ENCODE results near the gene TAF1L. TPM values are rescaled to one million over a fixed set of nuclear protein-coding genes. Genes with fewer than 3 reads are reported as not detected.

The TAF1L gene
- total and polyA plus RNA-seq, 2 donors (not counting 1 experiment from before 2014, with no cell fraction given), result not detected

GRCh38 chr9:32596936-32597335 lies 38.5 kb downstream of the TAF1L start:
- H3K27ac ChIP-seq (ENCODE audit: low read length in 2 of 2), result no peak overlapping the region

More at GRCh38 chr9:32596936-32597335, 38.5 kb downstream of the TAF1L start:
- Mint-ChIP-seq H3K9me3 (ENCODE audit: insufficient read depth) (no peaks in the 10 kb centered on the region), H3K27me3 (peaks cover 21% of the 10 kb centered on the region), H3K4me1 (peaks cover 9% of the 10 kb centered on the region), H3K4me3 (no peak overlapping the region), H3K27ac (no peak overlapping the region)
- POLR2A ChIA-PET, result no interaction called here
- H2AFZ ChIP-seq (ENCODE audit: insufficient read depth, low read depth, low read length, poor library complexity, severe bottlenecking), result no peak overlapping the region
- no peaks in the 10 kb centered on the region for H4K20me1 ChIP-seq (ENCODE audit: control insufficient read depth, insufficient read depth, low read length, poor library complexity, severe bottlenecking)
- H3K9me3 ChIP-seq (ENCODE audit: control extremely low read depth in 1 of 3, control insufficient read depth in 2 of 3, insufficient read depth in 1 of 3, low read length in 2 of 3), result no peaks in the 10 kb centered on the region
- H3K27me3 ChIP-seq (replicated peaks in 1 of 4; ENCODE audit: control extremely low read depth in 1 of 4, control insufficient read depth in 3 of 4, insufficient read depth in 4 of 4, low read length in 3 of 4), result peaks cover 0 to 3% (median 0%) of the 10 kb centered on the region in 4 experiments
- H3K4me2 ChIP-seq (replicated peaks; ENCODE audit: low read depth, low read length, poor library complexity, severe bottlenecking), result no peak overlapping the region
- H3K4me1 ChIP-seq (ENCODE audit: control insufficient read depth in 2 of 2, insufficient read depth in 2 of 2, low read length in 2 of 2), result no peaks in the 10 kb centered on the region
- TF ChIP-seq EZH2 (IDR thresholded peaks at IDR 0.05; ENCODE audit: borderline replicate concordance, insufficient read depth, low read depth, low read length, poor library complexity, severe bottlenecking), result no peak
- no peak for TF ChIP-seq CTCF (IDR thresholded peaks at IDR 0.05)
- no peak overlapping the region for H3K4me3 ChIP-seq (ENCODE audit: control extremely low read depth in 1 of 5, extremely low read depth in 1 of 5, insufficient read depth in 1 of 5, low read depth in 2 of 5, low read length in 4 of 5)
- intact Hi-C loops (cut with micrococcal nuclease), result no loop called here
- ATAC-seq (ENCODE audit: low read depth), result no peak
- no peak for DNase-seq
- CTCF ChIA-PET, result interaction anchor here (1.2 kb wide), 1 partner anchor 9 kb away, joined by 3 read pairs; no protein-coding TSS in a partner anchor
- H3K9ac ChIP-seq (ENCODE audit: low read length), result no peak overlapping the region
- no peaks in the 10 kb centered on the region for H3K79me2 ChIP-seq (ENCODE audit: control insufficient read depth, insufficient read depth, low read length)
- H3K36me3 ChIP-seq (replicated peaks in 1 of 2; ENCODE audit: control extremely low read depth in 1 of 2, control insufficient read depth in 1 of 2, extremely low read depth in 1 of 2, insufficient read depth in 2 of 2, low read length in 1 of 2), result no peaks in the 10 kb centered on the region
